HG02571 (cell line): Measurements from ENCODE around the gene GPC4.

ENCODE experiments used
- ATAC-seq: cut with Tn5 transposase; IDR thresholded peaks from one replicate; pipeline ENCODE4 v1.9.1; 2021; ENCODE audit warnings: mild to moderate bottlenecking, moderate library complexity; ENCODE audit not compliant: unreplicated experiment

Gene GPC4

DNA sequence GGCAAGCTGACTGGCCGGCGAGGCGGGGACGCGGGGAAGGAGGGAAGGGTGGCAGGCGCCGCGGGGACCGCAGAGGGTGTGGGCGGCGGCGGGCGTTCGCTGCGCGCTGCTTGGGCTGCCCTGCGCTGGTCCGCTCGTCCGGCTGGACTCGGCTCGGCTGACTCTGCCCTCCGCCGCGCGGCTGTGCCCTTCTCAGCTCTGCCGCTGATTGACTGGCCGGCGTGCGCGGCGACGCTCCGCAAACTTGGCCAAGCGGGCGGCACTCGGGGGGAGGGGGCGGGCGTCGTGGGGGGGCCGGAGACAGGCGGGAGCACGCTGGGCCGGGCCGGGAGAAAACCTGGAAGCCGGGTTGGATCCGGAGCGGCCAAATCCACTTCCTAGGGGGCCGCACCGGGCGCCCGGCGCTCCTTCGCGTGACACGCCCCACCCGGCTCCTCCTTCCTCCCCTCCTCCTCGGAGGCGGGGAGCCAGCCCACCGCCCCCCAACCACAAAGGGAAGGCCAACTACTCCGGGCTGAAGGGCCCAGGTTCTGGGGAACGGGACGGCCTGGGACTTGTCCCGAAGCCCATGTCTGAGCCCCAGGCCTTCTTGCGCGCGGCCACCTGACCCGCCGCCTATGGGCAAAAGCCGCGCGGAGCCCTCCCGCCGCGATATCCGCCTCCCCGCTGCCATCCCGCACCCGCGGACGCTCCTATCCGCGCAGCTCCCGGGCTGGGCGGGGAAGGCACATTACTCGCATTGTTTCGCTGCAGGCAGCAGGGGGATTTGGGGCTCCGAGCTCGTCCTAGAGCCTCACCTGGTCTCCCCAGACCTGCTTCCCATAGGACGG lies at the start of gene GPC4:
Gene GPC4, minus strand, starts transcription at position 214 of the 830 bp plus-strand sequence. CDS start 524 bp downstream, outside the sequence.
- no peak for ATAC-seq

DNA sequence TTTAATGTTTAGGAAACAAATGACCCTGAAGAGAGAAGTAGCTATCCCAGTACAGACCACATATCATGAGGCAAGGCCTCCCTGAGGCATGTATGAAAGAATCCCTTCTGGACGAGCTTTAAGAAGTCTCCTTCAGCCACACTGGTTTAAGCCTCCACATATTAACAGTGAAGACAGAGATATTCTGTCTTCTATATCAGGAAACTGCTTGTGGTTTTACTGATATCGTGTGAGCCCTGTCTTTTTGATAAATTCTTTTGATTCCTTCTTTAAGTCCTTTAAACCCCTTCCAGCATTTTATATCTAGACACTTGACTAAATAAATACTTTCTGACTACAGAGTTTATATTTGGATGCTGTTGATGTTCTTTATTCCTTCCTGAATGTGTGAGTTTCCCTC lies 45.9 kb upstream of the GPC4 start:
- ATAC-seq: no peak

DNA sequence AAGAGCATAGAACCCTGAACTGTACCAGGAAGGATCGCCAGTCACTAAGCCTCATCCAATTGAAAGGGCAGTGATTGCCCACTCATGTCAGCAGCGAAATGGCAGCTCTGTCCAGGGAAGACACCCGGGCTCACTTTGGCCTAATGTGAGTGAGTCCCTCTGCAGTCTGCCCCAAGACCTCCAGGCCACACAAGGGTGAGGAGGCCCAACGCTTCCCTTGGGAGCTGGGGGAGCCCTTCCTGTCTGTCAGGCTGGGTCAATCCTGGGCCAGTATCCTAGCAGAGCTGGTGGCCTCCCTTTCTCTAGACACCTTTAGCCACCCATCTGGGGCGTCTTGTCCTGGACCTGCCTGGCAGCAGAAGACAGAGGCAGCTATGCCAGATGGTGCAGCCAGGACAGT lies 39.6 kb upstream of the GPC4 start:
- ATAC-seq: no peak

GRCh38 chrX:133454491-133454914 lies 39.2 kb upstream of the GPC4 start:
- no peak for ATAC-seq

DNA sequence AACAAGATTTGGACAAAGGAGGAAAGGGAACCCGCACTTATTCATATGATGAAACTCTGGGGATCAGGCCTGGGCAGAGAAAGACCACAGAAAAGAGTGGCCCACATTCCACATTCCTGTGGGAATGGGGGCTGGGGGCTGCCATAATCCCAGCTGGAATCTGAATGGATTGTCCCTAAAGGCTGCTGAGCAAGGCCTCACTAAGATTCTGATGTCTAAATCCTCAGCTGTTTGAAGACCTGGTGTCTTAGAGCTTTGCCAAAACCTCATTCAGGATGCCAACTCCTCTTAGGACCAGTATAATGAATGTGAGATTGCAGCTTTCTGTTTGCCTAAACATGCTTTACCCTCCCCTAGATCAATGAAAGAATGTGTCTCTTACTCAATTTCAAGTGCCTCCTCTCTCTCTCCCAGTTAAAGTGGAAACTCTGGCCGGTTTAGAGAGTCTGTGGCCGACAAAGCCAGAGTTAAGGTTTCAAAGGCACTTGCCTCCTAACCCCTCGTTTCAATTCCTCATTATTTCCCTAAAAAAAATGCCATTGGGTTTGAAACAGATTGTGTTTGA lies 33.3 kb upstream of the GPC4 start:
- ATAC-seq: no peak

GRCh38 chrX:133444952-133445831 lies 29.9 kb upstream of the GPC4 start:
- no peak for ATAC-seq

DNA sequence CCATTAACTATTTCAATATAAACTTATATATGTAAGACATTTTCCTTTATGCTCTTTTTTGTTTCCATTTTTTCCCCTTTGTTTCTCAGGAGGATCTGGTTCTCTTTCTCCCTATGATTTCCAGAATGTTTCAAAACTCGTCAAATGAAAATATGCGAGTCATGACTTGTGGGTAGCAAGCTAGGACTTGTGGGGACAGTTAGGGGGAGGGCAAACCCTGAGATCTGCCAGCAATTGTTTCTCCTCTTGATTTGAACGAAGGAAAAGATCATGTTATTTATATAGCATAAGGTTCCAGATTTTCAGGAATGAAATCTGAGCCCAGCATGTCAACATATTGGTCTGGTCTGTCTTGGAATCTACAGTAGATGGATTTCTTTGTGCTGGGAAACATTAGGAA lies 28.9 kb upstream of the GPC4 start:
- ATAC-seq: no peak

DNA sequence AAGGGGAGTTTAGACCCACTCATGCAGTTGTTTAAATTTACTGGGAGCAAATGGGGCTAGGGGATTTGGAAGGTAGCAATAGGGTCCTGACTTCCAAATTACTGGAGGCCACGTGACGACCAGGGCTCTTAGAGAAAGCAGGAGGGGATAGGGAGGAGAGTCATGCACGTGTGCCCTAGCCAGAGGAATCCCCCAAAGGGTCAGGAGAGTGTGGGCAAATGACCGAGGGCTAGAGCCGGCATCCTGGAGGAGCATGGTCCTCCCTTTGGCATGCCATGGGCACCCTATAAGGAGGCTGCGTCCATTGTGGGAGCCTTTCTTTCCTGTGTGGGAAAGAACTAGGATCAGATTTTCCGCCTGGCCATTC lies 25.5 kb upstream of the GPC4 start:
- no peak for ATAC-seq

DNA sequence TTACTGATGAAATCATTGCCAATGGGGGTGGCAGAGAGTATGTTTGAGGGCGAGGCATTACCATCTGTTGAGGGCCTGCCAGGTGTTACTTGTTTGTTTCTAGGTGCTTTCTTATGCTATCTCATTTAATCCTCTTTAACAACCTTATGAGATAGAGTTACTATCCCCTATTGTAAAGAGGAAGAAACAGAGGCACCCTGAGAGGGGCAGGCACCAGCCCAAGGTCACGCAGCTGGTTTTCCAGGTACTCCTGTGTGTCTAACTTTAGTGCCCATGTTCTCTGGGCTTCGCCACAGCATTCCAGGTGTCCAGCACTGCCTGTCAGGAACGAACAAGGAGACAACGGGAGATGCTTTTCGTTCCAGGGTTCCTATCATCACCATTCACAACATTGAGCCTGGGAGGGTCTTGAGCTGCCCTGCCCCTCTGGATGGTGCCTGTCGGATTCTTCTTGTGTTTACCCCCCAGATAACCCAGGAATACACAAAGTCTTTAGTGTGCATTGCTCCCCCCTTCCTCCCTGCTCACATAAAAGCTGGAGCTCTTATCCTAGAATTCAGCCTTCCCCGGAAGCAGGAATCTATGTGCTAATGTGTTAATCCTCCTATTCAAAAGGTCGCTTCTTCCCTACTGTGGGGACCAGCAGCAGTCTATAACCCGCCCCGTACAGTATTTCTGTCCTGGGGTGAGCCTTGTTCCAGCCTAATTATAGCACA lies 24.9 kb upstream of the GPC4 start:
- ATAC-seq: no peak

- no peak for ATAC-seq
Measured at GRCh38 chrX:133437766-133438165, 22.5 kb upstream of the GPC4 start.

DNA sequence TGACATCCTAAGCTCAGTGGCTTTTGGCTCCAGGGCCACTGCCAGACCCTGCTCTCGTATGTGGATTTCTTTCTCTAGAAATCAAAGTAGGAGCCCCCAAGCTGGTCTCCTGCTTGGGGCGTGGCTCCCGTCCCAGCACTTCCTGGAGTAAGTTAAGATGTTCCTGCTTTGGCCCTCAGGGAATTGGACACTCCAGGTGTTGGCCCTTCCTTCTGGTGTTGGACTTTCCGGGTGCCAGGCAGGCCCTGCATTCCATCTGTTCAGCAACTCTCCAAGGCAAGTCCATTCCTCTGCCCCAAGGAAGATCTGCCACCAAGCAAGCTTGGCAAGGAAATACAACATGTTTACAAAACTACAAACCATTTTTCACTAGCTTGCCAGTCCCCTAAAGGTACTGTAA lies 22.1 kb upstream of the GPC4 start:
- ATAC-seq: no peak

DNA sequence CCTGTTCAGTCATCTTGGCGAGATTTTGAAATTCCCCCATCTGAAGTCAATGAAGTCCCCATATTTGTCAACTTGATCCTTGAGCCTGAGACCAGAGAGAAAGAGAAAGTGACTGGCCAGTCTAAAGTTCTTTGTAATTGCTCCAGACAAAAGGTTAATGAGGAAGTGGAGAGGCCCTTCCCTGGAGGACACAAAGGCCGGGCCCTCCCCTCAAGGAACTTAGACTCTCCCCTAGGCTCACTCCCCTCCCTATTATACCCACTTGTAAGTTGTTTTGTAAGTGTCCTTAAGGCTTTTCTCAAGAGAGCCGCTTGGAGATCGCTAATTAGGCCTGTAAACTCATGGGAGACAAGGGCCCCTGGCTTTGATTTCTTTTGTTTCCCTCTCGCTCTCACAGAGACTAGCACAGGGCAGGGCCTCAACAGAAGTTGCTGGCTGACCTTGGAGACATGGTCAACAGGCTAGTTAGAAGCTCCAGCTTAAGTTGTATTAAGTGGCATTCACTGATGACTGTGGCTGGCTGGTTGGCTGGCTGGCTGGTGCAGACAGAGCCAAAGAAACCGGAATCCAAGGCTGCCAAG lies 20.3 kb upstream of the GPC4 start:
- ATAC-seq: no peak

DNA sequence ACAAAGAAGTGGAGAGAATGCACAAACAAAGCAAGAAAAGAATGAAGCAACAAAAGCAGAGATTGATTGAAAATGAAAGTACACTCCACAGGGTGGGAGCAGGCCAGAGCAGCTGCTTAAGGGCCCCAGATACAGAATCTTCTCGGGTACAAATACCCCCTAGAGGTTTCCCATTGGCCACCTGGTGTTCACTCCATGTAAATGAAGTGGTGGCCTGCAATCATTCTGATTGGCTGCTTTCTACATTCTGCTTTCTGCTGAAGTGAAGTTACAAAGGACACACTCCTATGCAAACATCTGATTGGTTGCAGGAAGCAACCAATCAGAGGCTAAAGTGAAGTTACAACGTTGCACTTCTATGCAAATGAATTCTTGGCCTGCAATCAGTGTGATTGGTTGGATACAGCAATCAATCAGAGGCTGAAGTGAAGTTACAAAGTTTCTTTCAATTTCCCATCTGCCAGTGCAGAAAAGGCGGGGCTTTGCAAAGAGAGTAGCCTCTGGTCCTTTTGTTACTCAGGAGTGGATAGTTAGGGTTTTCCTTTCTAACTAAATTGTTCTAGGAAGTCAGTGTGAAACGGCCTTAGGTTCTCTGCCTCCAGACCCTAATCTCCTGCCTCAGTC lies 19.0 kb upstream of the GPC4 start:
- ATAC-seq: no peak

DNA sequence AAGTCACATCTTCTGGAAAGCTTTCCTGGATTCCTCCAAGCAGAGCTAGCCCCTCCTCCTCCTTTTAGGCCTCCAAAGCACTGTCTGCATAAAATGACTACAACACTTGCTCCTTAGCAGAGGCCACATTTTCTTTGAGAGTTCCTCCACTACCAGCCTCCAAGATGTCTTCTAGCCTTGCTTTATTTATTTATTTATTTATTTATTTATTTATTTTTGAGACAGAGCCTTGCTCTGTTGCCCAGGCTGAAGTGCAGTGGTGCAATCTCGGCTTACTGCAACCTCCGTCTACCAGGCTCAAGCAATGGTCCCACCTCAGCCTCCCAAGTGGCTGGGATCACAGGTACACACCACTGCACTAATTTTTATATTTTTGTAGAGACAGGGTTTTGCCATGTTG lies 4.6 kb upstream of the GPC4 start:
- ATAC-seq: no peak

DNA sequence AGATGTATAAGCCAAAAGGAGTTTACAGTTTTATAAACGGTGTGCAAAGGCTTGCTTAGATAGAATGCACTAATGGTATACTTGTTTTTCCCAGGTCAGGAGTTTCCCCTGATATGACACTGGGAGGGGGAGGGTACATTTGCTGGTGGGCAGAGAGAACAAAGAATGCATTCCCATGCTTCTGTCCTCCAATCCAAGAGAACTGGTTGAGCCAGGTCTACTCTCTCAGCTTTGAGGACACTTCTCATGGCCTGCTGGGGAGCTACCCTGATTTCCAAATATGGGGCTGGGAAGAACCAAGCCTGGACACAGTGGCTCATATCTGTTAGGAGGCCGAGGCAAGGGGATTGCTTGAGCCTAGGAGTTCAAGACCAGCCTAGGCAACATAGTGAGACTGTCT lies 3.3 kb upstream of the GPC4 start:
- no peak for ATAC-seq

DNA sequence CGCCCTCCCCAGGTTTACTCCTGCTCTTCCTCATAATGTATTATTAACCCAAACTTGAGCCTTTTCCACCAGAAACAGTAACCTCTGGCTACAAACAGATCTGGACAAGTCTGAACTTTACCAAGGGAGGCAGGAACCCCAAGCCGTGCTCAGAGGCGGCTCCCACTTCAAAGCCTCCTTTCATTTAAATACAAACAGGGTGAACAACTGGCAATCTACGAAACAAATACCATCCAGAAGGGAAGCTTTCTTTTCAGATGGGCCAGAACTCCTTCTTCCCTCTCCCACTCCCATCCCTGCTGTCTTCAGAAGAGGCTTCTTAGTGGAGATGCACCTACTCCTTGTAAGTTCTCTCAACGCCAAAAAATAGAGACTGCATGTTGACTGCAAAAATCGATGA lies 2.1 kb upstream of the GPC4 start:
- no peak for ATAC-seq

DNA sequence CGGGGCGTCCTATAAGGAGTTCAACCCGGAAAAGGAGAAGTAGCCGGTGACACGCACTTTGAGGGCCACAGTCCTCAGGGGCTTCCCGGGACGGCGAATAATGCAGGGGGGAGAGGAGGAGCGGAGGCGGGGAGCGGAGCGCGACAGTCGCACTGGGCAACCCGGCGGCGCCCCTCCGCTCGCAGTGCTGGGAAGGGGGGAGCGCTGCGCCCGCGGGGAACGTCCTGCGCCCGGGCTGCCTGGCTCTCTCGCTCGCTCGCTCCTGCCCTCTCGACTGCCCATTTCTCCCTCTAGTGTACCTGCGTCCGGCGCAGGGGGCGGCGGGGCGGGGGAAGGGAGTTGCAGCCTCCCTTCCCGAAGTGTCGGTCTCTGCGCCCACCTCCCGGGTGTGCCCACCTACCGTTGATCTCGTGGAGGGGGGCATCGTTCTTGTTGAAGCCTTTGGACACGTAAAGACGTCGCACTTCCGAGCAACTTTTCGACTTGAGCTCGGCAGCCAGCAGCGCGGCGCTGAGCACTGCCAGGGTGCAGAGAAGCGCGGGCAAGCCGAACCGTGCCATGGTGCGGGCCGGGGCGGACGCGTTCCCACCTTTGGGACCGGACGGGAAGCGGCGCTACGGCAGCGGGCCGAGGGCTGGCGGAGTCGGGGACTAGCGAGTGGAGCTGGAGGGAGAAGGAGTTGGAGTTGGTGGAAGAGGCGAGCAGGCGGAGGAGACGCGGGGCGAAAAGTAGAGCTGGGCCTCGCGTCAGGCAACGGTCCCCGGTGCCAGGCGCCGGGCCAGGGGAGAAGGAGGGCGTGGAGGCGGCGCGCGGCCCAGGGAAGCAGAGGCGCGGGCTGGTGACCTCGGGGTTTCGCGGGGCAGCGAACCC lies 648 bp downstream of the GPC4 start:
- no peak for ATAC-seq

- ATAC-seq: no peak
Measured at GRCh38 chrX:133413218-133413925, 1.9 kb downstream of the GPC4 start.

- ATAC-seq: no peak
Measured at GRCh38 chrX:133412665-133413064, 2.6 kb downstream of the GPC4 start.
